ENCODE measurements around the gene MYO7B. TPM values are rescaled to one million over a fixed set of nuclear protein-coding genes. Genes with fewer than 3 reads are reported as not detected.

MYO7B gene
- total and polyA plus RNA-seq, 5 donors from 2014 or later, result 0.12 TPM; not detected in 4

DNA sequence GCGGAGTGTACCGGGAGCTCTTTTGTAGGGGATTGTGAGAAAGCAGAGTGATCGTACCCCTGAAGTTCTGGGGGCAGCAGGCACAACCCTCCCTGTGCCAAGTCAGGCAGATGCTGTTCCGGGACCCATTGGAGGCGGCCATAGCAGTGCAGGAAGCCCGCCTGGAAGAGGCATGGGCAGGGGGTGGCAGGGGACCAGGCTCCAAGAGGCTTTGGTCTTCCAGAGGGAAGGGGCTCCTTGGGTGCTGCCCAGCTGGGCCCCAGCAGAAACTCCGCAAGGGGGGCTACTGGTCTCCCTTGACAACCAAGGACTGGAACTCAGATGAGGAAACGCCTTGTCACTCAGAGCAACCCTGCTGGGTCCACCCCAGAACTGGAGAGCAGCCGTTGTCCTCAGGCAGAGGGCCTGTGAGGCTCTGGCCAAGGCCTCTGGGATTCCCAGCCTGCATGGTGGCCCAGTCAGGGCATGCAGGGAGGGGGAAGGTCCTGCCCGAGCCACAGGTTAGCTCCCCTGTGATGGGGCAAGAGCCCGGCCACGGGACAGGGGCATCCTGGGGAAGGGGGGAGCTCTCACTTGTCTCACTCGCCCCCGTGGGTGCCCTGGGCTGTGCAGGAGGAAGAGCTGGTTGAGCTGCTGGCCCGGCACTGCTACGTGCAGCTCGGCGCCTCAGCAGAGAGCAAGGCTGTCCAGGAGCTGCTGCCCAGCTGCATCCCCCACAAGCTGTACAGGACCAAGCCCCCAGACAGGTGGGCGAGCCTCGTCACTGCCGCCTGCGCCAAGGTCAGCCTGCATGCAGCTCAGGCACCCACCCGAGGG is 89.5 kb downstream of the MYO7B start:
- Histone ChIP-seq H3K4me1 (ENCODE audit: control insufficient read depth, insufficient read depth, low read length, poor library complexity, severe bottlenecking) (no peaks in the 10 kb centered on the region), H3K4me3 (ENCODE audit: low read depth, low read length) (no peak overlapping the region), H3K27ac (ENCODE audit: insufficient read depth, low read length, poor library complexity, severe bottlenecking) (no peak overlapping the region), H3K27me3 (ENCODE audit: control insufficient read depth, insufficient read depth, low read length) (no peaks in the 10 kb centered on the region), H3K9me3 (ENCODE audit: control insufficient read depth in 2 of 2, low read length in 2 of 2) (no peaks in the 10 kb centered on the region), H3K36me3 (ENCODE audit: control insufficient read depth, insufficient read depth, low read length) (no peaks in the 10 kb centered on the region)
- no peak for ATAC-seq (ENCODE audit: low read depth in 2 of 2)
- DNase-seq, result no peak
- Mint-ChIP-seq H3K27me3 (no peaks in the 10 kb centered on the region), H3K9me3 (no peaks in the 10 kb centered on the region), H3K4me3 (no peak overlapping the region), H3K36me3 (no peaks in the 10 kb centered on the region), H3K4me1 (peaks cover 0 to under 1% (median 0%) of the 10 kb centered on the region in 4 donors), H3K27ac (no peak overlapping the region)

- Mint-ChIP-seq H3K36me3 (no peaks in the 10 kb centered on the region), H3K4me3 (no peak overlapping the region), H3K27ac (no peak overlapping the region), H3K9me3 (no peaks in the 10 kb centered on the region), H3K4me1 (peaks cover 0 to 3% (median 0%) of the 10 kb centered on the region in 4 donors), H3K27me3 (no peaks in the 10 kb centered on the region)
- no peaks in the 10 kb centered on the region for H3K9me3 ChIP-seq (ENCODE audit: control insufficient read depth in 2 of 2, low read length in 2 of 2)
- H3K4me3 ChIP-seq (ENCODE audit: low read depth, low read length), result no peak overlapping the region
- DNase-seq, result no peak
- no peak overlapping the region for H3K27ac ChIP-seq (ENCODE audit: insufficient read depth, low read length, poor library complexity, severe bottlenecking)
- H3K27me3 ChIP-seq (ENCODE audit: control insufficient read depth, insufficient read depth, low read length), result no peaks in the 10 kb centered on the region
- no peak for ATAC-seq (ENCODE audit: low read depth in 2 of 2)
- no peaks in the 10 kb centered on the region for H3K4me1 ChIP-seq (ENCODE audit: control insufficient read depth, insufficient read depth, low read length, poor library complexity, severe bottlenecking)
- no peaks in the 10 kb centered on the region for H3K36me3 ChIP-seq (ENCODE audit: control insufficient read depth, insufficient read depth, low read length)
Observed at GRCh38 chr2:127625572-127625951, 90.1 kb downstream of the MYO7B start.

DNA sequence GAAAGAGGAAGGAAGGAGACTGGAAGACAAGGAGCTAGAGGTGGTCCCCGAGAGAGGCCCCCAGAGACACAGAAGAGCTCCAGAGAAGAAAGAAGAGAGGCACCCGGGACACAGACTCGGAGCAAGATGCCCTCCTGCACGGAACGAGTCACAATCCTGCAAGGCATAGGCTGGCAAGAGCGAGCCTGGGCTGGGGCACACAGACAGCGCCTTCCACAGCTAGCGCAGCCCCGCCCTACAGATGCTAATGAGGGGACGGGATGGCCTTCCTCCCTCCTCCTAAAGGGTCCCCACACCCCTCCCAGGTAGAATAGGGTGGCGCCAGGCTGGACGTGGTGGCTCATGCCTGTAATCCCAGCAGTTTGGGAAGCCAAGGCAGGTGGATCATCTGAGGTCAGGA is 90.7 kb downstream of the MYO7B start:
- no peak for ATAC-seq (ENCODE audit: low read depth in 2 of 2)
- Histone ChIP-seq H3K27ac (ENCODE audit: insufficient read depth, low read length, poor library complexity, severe bottlenecking) (no peak overlapping the region), H3K27me3 (ENCODE audit: control insufficient read depth, insufficient read depth, low read length) (no peaks in the 10 kb centered on the region), H3K4me1 (ENCODE audit: control insufficient read depth, insufficient read depth, low read length, poor library complexity, severe bottlenecking) (no peaks in the 10 kb centered on the region), H3K9me3 (ENCODE audit: control insufficient read depth in 2 of 2, low read length in 2 of 2) (no peaks in the 10 kb centered on the region), H3K4me3 (ENCODE audit: low read depth, low read length) (no peak overlapping the region), H3K36me3 (ENCODE audit: control insufficient read depth, insufficient read depth, low read length) (no peaks in the 10 kb centered on the region)
- Mint-ChIP-seq H3K4me1 (peaks cover 0 to 3% (median 0%) of the 10 kb centered on the region in 4 donors), H3K27ac (no peak overlapping the region), H3K4me3 (no peak overlapping the region), H3K27me3 (no peaks in the 10 kb centered on the region), H3K36me3 (no peaks in the 10 kb centered on the region), H3K9me3 (no peaks in the 10 kb centered on the region)
- DNase-seq, result no peak

- no peaks in the 10 kb centered on the region for H3K36me3 ChIP-seq (ENCODE audit: control insufficient read depth, insufficient read depth, low read length)
- no peaks in the 10 kb centered on the region for H3K9me3 Mint-ChIP-seq
- H3K4me3 ChIP-seq (ENCODE audit: low read depth, low read length), result no peak overlapping the region
- H3K4me1 ChIP-seq (ENCODE audit: control insufficient read depth, insufficient read depth, low read length, poor library complexity, severe bottlenecking), result no peaks in the 10 kb centered on the region
- H3K27ac ChIP-seq (ENCODE audit: insufficient read depth, low read length, poor library complexity, severe bottlenecking), result no peak overlapping the region
- H3K27me3 Mint-ChIP-seq, result no peaks in the 10 kb centered on the region
- H3K27me3 ChIP-seq (ENCODE audit: control insufficient read depth, insufficient read depth, low read length), result no peaks in the 10 kb centered on the region
- DNase-seq, result no peak
- no peak for ATAC-seq (ENCODE audit: low read depth in 2 of 2)
- no peak overlapping the region for H3K27ac Mint-ChIP-seq
- no peaks in the 10 kb centered on the region for H3K36me3 Mint-ChIP-seq
- no peaks in the 10 kb centered on the region for H3K9me3 ChIP-seq (ENCODE audit: control insufficient read depth in 2 of 2, low read length in 2 of 2)
- H3K4me3 Mint-ChIP-seq, result no peak overlapping the region
- H3K4me1 Mint-ChIP-seq, result peaks cover 0 to 3% (median 0%) of the 10 kb centered on the region in 4 donors
Observed at GRCh38 chr2:127626917-127627739, 91.6 kb downstream of the MYO7B start.

GRCh38 chr2:127627740-127628571 is 92.5 kb downstream of the MYO7B start:
- no peaks in the 10 kb centered on the region for H3K36me3 Mint-ChIP-seq
- ATAC-seq (ENCODE audit: low read depth in 2 of 2), result no peak
- DNase-seq, result no peak
- no peaks in the 10 kb centered on the region for H3K27me3 Mint-ChIP-seq
- Histone ChIP-seq H3K27ac (ENCODE audit: insufficient read depth, low read length, poor library complexity, severe bottlenecking) (no peak overlapping the region), H3K4me1 (ENCODE audit: control insufficient read depth, insufficient read depth, low read length, poor library complexity, severe bottlenecking) (peaks cover 2% of the 10 kb centered on the region), H3K27me3 (ENCODE audit: control insufficient read depth, insufficient read depth, low read length) (no peaks in the 10 kb centered on the region), H3K9me3 (ENCODE audit: control insufficient read depth in 2 of 2, low read length in 2 of 2) (no peaks in the 10 kb centered on the region), H3K4me3 (ENCODE audit: low read depth, low read length) (no peak overlapping the region), H3K36me3 (ENCODE audit: control insufficient read depth, insufficient read depth, low read length) (no peaks in the 10 kb centered on the region)
- H3K9me3 Mint-ChIP-seq, result no peaks in the 10 kb centered on the region
- no peak overlapping the region for H3K4me3 Mint-ChIP-seq
- H3K4me1 Mint-ChIP-seq, result peaks cover 0 to 10% (median 0%) of the 10 kb centered on the region in 4 donors
- no peak overlapping the region for H3K27ac Mint-ChIP-seq

GRCh38 chr2:127628767-127629614 is 93.5 kb downstream of the MYO7B start:
- no peaks in the 10 kb centered on the region for H3K9me3 Mint-ChIP-seq
- peaks cover 10% of the 10 kb centered on the region for H3K4me1 ChIP-seq (ENCODE audit: control insufficient read depth, insufficient read depth, low read length, poor library complexity, severe bottlenecking)
- H3K4me1 Mint-ChIP-seq, result peaks cover 0 to 20% (median 0%) of the 10 kb centered on the region in 4 donors

GRCh38 chr2:127629637-127630036 is 94.2 kb downstream of the MYO7B start:
- H3K27me3 Mint-ChIP-seq, result no peaks in the 10 kb centered on the region
- H3K27ac ChIP-seq (ENCODE audit: insufficient read depth, low read length, poor library complexity, severe bottlenecking), result no peak overlapping the region
- H3K4me3 ChIP-seq (ENCODE audit: low read depth, low read length), result no peak overlapping the region
- H3K36me3 ChIP-seq (ENCODE audit: control insufficient read depth, insufficient read depth, low read length), result no peaks in the 10 kb centered on the region
- H3K27me3 ChIP-seq (ENCODE audit: control insufficient read depth, insufficient read depth, low read length), result no peaks in the 10 kb centered on the region
- DNase-seq (no peak), ATAC-seq (ENCODE audit: low read depth in 2 of 2) (no peak)
- no peaks in the 10 kb centered on the region for H3K36me3 Mint-ChIP-seq
- no peak overlapping the region for H3K27ac Mint-ChIP-seq
- H3K4me1 ChIP-seq (ENCODE audit: control insufficient read depth, insufficient read depth, low read length, poor library complexity, severe bottlenecking), result peaks cover 10% of the 10 kb centered on the region
- no peak overlapping the region for H3K4me3 Mint-ChIP-seq
- H3K4me1 Mint-ChIP-seq, result peaks cover 0 to 21% (median 0%) of the 10 kb centered on the region in 4 donors
- no peaks in the 10 kb centered on the region for H3K9me3 Mint-ChIP-seq
- no peaks in the 10 kb centered on the region for H3K9me3 ChIP-seq (ENCODE audit: control insufficient read depth in 2 of 2, low read length in 2 of 2)

More at GRCh38 chr2:127628767-127629614, 93.5 kb downstream of the MYO7B start:
- Mint-ChIP-seq H3K4me3 (peak overlapping the region in 1 of 4 donors; percentile 47), H3K27me3 (no peaks in the 10 kb centered on the region), H3K27ac (no peak overlapping the region), H3K36me3 (no peaks in the 10 kb centered on the region)
- Histone ChIP-seq H3K4me3 (ENCODE audit: low read depth, low read length) (no peak overlapping the region), H3K36me3 (ENCODE audit: control insufficient read depth, insufficient read depth, low read length) (no peaks in the 10 kb centered on the region), H3K27me3 (ENCODE audit: control insufficient read depth, insufficient read depth, low read length) (no peaks in the 10 kb centered on the region), H3K9me3 (ENCODE audit: control insufficient read depth in 2 of 2, low read length in 2 of 2) (no peaks in the 10 kb centered on the region), H3K27ac (ENCODE audit: insufficient read depth, low read length, poor library complexity, severe bottlenecking) (no peak overlapping the region)
- no peak for ATAC-seq (ENCODE audit: low read depth in 2 of 2)
- no peak for DNase-seq
